ENCODE measurements around the gene NPDC1.

Gene NPDC1

GRCh38 chr9:137027369-137028262 is 18.4 kb downstream of the NPDC1 start, which contains the start of gene ABCA2:
Gene ABCA2 (minus strand): TSS chr9:137028237. CDS start chr9:137028140, 97 bp downstream.
- DNase-seq (ENCODE audit: low spot score) = no peak
- no peak for FAIRE-seq

DNA sequence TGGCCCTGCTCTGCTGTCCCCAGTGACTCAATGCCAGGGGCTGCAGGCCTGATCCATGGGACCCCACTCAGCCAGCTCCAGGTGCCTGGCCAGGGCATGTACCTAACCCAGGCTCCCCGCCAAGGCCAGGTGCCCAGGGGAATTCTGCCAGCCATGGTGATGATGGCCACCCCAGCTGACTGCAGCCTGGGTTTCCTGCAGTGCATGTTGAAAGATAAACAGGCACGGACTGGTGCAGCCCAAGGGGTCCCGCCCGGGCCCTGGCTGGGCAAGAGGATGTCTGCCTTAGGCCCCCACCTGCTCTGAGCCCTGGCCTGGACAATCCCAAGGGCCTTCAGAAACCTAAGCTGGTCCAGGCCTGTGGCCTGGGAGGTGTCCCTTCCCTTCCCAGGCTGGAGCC is 19.1 kb downstream of the NPDC1 start:
- FAIRE-seq = no peak

DNA sequence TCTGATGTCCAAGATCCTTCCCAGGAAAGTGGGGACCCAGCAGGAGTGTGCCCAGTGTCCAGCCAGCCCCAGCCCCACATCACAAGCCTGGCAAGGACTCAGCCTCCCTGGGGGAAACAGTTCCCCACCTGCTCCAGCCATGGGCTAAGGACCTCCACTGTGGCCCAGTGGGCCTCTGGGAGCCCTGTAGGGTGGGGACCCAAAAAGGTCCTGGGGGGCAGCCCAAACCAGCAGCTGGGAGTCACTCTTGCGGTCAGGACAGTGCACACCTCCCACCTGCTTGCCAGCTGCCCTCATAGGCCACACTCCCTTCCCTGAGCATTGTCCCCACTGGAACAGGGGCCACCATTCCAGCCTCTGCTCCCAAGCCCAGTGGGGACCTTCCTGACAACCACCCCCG is 19.6 kb downstream of the NPDC1 start:
- DNase-seq (ENCODE audit: low spot score) (no peak), FAIRE-seq (no peak)

More for the DNA sequence above, 19.1 kb downstream of the NPDC1 start:
- DNase-seq (ENCODE audit: low spot score) = no peak

- DNase-seq (ENCODE audit: low spot score) (no peak), FAIRE-seq (no peak)
These were observed 20.4 kb downstream of the NPDC1 start for GRCh38 chr9:137025517-137025966.

DNA sequence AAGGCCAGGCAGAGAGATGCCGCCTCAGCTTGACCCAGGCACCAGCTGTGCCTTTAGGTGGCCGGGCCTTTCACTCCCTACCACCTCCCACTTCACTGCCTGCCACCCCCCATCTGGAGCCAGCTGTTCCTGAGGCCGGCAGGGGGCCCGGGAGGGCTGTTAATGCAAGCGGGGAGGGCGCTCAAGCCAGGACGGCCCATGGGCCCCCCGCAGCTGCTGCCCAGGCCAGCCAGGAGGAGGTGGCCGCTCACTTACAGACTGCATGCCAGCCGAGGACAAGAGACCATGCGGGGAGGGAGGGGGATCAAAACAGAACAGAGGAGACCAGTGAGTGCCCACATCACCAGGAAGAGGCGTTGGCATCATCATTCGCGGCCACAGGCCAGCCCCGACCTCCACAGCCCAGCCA is 22.4 kb downstream of the NPDC1 start:
- no peak for DNase-seq (ENCODE audit: low spot score)

DNA sequence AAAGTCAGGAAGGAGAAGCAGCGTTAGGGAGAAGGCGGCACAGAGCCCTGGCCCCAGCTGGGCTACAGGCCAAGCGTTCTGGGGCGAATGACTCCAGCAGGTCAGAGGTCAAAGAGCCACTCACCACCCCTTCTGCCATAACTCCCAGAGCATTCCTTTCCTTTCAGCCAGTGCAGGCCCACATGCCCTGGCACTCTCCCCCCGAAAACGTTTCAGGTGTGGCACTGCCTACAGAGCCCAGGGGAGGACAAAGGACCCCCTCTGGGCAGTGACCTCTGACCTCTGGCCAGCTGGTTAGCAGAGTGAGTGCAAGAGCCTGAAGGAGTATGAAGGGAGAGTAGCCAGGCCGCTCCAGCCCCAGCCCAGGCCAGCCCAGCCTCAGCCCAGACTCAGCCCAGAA is 22.8 kb downstream of the NPDC1 start:
- DNase-seq (ENCODE audit: low spot score) = no peak
- no peak for FAIRE-seq

More for the DNA sequence above, 22.4 kb downstream of the NPDC1 start:
- FAIRE-seq = no peak

DNA sequence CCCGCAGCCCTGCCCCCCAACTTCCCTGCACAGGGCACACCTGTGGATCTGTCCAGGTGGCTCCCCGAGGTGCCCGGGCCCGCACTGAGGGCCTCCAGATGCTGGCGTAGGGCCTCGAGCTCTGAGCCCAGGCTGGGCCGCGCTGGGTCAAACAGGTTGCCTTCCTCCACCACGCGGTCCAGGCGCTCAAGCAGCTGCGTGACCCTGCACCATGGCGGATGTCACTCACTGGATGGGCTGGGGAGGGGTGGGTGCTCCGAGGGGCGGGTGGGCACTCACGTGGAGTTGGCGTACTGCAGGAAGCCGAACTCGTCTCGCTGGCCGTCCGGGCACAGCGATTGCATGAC is 23.3 kb downstream of the NPDC1 start:
- no peak for FAIRE-seq
- DNase-seq (ENCODE audit: low spot score) = no peak

GRCh38 chr9:137021979-137022661 is 23.9 kb downstream of the NPDC1 start:
- DNase-seq (ENCODE audit: low spot score) = peak; percentile 74
- FAIRE-seq = peak; percentile 86

DNA sequence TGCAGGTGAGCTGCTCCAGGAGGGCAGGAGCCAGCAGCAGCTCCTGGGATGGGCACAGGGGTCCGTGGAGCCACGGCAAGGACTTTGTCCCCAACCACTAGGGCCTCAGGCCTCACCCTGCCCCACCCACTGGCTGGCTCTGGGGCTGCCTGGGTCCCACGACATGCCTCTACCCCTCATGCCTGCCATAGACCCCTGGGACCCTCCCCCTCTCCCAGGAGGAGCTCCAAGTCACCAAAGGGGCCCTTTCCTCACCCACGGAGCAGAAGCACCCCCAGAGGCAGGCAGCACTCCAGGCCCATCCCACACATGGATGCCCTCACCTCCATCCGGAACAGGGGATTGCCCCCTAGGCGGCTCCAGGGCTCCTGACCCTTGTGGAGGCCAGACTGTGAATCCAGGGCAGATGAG is 24.4 kb downstream of the NPDC1 start:
- FAIRE-seq = no peak
- no peak for DNase-seq (ENCODE audit: low spot score)

GRCh38 chr9:137020771-137021567 is 25.0 kb downstream of the NPDC1 start:
- FAIRE-seq = no peak
- no peak for DNase-seq (ENCODE audit: low spot score)

- no peak for DNase-seq (ENCODE audit: low spot score)
- FAIRE-seq = no peak
These were observed 25.9 kb downstream of the NPDC1 start for GRCh38 chr9:137019891-137020683.

DNA sequence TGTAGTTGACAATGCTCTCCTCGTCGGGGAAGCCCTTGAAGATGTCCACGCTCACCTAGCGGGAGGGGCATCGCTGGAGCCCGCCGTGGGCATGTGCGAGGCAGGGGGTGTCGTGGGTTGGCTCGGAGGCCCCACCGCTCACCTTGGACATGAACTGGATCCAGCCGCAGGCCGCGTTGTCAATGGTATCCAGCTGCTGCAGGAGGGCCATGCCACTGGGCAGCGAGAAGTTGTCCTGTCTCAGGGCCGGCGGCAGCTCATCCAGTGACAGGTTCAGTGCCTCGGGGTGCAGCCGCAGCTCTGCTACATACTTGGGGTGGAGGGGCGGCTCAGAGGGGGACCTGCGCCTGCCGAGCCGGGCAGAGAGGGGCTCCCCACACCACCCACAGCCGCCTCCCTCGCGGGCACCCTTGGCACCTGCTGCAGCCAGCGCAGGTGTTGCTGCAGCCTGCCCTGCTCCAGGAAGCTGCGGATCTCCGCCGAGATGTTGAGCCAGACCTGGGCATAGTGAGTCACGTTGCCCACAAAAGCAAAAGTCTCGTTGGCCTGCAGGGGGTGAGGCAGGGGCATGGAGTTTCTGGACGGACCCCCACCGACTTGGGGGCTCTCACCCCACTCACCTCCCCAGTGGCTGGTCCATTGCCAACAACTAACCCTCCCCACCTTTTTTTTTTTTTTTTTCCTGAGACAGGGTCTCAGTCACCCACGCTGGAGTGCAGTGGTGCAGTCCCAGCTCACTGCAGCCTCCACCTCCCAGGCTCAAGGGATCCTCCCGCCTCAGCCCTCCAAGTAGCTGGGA is 27.0 kb downstream of the NPDC1 start:
- no peak for DNase-seq (ENCODE audit: low spot score)

DNA sequence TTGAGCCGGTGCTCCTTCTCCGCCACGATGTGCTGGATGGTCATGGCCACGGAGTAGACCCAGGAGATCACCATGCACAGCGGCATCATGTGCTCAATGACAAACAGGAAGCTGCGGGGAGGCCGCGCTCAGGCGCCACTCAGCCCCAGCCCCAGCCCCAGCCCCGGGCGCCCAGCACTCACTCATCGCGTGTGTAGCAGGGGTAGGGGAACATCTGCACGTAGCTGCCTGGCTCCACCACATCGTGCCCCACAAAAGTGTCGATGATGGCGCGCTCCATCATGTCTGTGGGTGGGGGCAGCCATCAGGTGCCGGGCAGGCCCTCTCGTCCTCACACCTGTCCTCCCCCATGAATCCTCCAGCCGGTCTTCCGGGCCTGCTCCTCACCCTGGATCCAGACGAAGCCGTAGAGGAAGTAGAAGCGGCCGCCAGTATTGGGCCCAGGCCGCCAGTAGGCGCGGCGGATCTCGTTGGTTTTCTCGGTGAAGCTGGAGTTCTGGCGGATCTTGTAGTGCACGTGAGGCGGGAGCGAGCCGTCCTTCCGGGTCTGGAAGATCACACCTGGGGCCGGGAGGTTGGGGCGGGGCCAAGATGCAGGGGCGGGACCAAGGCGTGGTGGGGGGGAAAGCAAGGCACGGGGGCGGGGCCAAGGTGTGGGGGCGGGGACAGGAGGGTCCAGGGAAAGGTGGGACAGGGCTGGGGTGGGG is 28.0 kb downstream of the NPDC1 start:
- no peak for FAIRE-seq
- DNase-seq (ENCODE audit: low spot score) = no peak

More for the DNA sequence above, 27.0 kb downstream of the NPDC1 start:
- FAIRE-seq = no peak

GRCh38 chr9:137017071-137017470 is 28.9 kb downstream of the NPDC1 start:
- DNase-seq (ENCODE audit: low spot score) (no peak), FAIRE-seq (no peak)

- no peak for FAIRE-seq
- no peak for DNase-seq (ENCODE audit: low spot score)
These were observed 29.5 kb downstream of the NPDC1 start for GRCh38 chr9:137016436-137016835.

GRCh38 chr9:137015976-137016375 is 30.0 kb downstream of the NPDC1 start:
- DNase-seq (ENCODE audit: low spot score) (no peak), FAIRE-seq (no peak)

- no peak for FAIRE-seq
- DNase-seq (ENCODE audit: low spot score) = no peak
These were observed 30.4 kb downstream of the NPDC1 start for GRCh38 chr9:137015540-137015930.

GRCh38 chr9:137014776-137015539 is 31.0 kb downstream of the NPDC1 start:
- FAIRE-seq (no peak), DNase-seq (ENCODE audit: low spot score) (no peak)

DNA sequence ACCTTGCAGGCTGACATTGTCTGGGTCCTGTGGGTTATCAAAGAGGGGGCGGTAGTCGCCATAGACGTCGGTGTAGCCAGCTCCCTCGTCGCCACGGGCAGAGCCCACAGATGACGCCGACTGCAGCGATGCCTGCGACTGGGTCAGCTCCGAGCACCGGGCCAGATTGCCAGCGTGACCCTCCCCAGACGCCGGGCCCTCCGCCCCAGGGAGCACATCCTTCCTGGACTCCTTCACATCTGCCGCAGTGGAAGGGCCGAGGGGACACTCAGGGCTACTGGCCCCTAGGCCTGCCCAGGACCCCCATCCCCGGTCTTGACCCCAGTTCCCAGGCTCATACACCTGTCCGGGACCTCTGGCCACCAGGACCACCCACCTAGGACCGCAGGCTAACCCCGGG is 31.8 kb downstream of the NPDC1 start:
- no peak for FAIRE-seq
- DNase-seq (ENCODE audit: low spot score) = no peak
